Activated T-helper 2 cell treated with anti-CD3 and anti-CD28 coated beads, Interferon-gamma antibody, Interleukin-2, Interleukin-4, amounts not matched to agents 10 μg/mL and 5 μg/mL and 100 μg/mL, durations not matched to agents 14 hours and 24 hours and 36 hours (primary cell): ENCODE measurements around the gene DARS2. TPM values are rescaled to one million over a fixed set of nuclear protein-coding genes. Genes with fewer than 3 reads are reported as not detected.
"Not testable (repeated sequence)": the region's sequence is repeated elsewhere in the genome, so short reads cannot be mapped to it uniquely, and the experiment has no call there.

Source experiments
- DNase-seq: peaks from one replicate; pipeline ENCODE4 v3.0.0; 2021; ENCODE audit warnings: low spot score
- H3K27ac Mint-ChIP-seq: one replicate; pipeline ENCODE4 v1.8.0; 2021; ENCODE audit warnings: mixed read lengths
- H3K27me3 Mint-ChIP-seq: one replicate; pipeline ENCODE4 v1.8.0; 2021; ENCODE audit warnings: low read depth, mixed read lengths
- H3K36me3 Mint-ChIP-seq: one replicate; pipeline ENCODE4 v1.8.0; 2021; ENCODE audit warnings: low read depth, mixed read lengths
- H3K4me1 Mint-ChIP-seq: one replicate; pipeline ENCODE4 v1.8.0; 2021; ENCODE audit warnings: low read depth, mixed read lengths
- H3K4me3 Mint-ChIP-seq: one replicate; pipeline ENCODE4 v1.8.0; 2021; ENCODE audit warnings: low read depth, mild to moderate bottlenecking, moderate library complexity, mixed read lengths
- H3K9me3 Mint-ChIP-seq: one replicate; pipeline ENCODE4 v1.8.0; 2021; ENCODE audit warnings: mixed read lengths
- intact Hi-C: fragments of 100-400 bp; cut with micrococcal nuclease; formaldehyde crosslinking; loops from one replicate; pipeline ENCODE4 v1.15.1; 2023
- total RNA-seq: library from RNA; stranded (reverse); gene quantifications from 2 replicates; pipeline ENCODE4 v1.2.3, GENCODE V29; 2022

Gene DARS2, protein sequence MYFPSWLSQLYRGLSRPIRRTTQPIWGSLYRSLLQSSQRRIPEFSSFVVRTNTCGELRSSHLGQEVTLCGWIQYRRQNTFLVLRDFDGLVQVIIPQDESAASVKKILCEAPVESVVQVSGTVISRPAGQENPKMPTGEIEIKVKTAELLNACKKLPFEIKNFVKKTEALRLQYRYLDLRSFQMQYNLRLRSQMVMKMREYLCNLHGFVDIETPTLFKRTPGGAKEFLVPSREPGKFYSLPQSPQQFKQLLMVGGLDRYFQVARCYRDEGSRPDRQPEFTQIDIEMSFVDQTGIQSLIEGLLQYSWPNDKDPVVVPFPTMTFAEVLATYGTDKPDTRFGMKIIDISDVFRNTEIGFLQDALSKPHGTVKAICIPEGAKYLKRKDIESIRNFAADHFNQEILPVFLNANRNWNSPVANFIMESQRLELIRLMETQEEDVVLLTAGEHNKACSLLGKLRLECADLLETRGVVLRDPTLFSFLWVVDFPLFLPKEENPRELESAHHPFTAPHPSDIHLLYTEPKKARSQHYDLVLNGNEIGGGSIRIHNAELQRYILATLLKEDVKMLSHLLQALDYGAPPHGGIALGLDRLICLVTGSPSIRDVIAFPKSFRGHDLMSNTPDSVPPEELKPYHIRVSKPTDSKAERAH
- total RNA-seq = 49.7 and 49.9 TPM in 2 replicates

GRCh38 chr1:173824315-173825081 lies at the start of gene DARS2, which contains the start of gene CENPL:
Gene DARS2 (plus strand): TSS chr1:173824673. CDS start chr1:173825230, 557 bp downstream.
Gene CENPL (minus strand): TSS chr1:173824883. CDS start chr1:173811299, 13,584 bp downstream.
- Mint-ChIP-seq H3K27ac (peak within 1 kb of the TSS; percentile 99), H3K36me3 (peaks cover 53% of the 10 kb centered on the region), H3K4me3 (peak within 1 kb of the TSS; percentile 98), H3K27me3 (no peaks in the 10 kb centered on the region), H3K4me1 (peaks cover 36% of the 10 kb centered on the region), H3K9me3 (no peaks in the 10 kb centered on the region)
- DNase-seq = peak; percentile 91
- intact Hi-C loops = loop anchor here (1.0 to 2.0 kb wide), 8 partner anchors 43 to 1080 kb away; partner anchors contain the start of genes GAS5, KLHL20, PRDX6 and RABGAP1L

DNA sequence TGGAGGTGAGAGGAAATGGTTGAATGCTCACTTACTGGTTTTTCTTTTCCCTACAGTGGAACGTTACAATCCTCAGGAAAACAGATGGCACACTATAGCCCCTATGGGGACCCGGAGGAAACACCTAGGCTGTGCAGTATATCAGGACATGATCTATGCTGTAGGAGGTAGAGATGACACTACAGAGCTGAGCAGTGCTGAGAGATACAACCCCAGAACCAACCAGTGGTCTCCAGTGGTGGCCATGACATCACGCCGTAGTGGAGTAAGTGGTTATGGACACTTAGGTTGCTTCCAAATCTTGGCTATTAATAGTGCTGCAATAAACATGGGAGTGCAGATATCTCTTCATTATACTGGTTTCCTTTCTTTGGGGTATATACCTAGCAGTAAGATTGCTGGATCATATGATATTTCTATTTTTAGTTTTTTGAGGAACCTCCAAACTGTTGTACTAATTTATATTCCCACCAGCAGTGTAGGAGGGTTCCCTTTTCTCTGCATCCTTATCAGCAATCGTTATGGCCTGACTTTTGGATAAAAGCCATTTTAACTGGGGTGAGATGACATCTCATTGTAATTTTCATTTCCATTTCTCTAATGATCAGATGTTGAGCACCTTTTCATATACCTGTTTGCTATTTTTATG lies 48.8 kb upstream of the DARS2 start:
- Mint-ChIP-seq H3K4me1 (no peaks in the 10 kb centered on the region), H3K36me3 (peaks cover 50% of the 10 kb centered on the region), H3K27me3 (no peaks in the 10 kb centered on the region), H3K4me3 (no peak overlapping the region), H3K9me3 (no peaks in the 10 kb centered on the region), H3K27ac (no peak overlapping the region)
- no peak for DNase-seq
- intact Hi-C loops = no loop called here

DNA sequence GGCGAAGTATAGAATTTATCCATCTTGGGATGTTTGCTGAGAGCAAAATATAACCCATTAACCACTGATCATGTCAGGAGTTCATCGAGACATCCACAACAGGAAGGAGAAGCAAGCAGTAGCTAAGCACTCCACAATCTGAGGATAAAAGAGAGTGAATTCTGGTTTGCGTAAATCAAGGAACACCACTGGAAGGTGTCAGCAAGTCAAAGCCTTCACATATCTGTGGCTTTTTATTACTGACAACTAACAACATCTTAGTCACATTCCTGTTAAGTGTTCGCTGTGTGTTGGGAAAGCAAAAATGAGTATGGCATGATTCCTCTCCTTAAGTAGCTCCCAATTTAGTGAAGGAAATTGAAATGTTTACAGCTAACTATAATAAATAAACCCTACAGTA lies 44.5 kb upstream of the DARS2 start:
- Mint-ChIP-seq H3K27ac (no peak overlapping the region), H3K4me3 (no peak overlapping the region), H3K36me3 (peaks cover 57% of the 10 kb centered on the region), H3K4me1 (no peaks in the 10 kb centered on the region), H3K27me3 (no peaks in the 10 kb centered on the region), H3K9me3 (no peaks in the 10 kb centered on the region)
- no peak for DNase-seq
- intact Hi-C loops = no loop called here

- no peak for DNase-seq
- Mint-ChIP-seq H3K36me3 (peaks cover 25% of the 10 kb centered on the region), H3K4me1 (no peaks in the 10 kb centered on the region), H3K4me3 (no peak overlapping the region), H3K27me3 (no peaks in the 10 kb centered on the region), H3K27ac (no peak overlapping the region), H3K9me3 (no peaks in the 10 kb centered on the region)
- intact Hi-C loops = no loop called here
Measured at GRCh38 chr1:173784997-173785396, 39.5 kb upstream of the DARS2 start.

DNA sequence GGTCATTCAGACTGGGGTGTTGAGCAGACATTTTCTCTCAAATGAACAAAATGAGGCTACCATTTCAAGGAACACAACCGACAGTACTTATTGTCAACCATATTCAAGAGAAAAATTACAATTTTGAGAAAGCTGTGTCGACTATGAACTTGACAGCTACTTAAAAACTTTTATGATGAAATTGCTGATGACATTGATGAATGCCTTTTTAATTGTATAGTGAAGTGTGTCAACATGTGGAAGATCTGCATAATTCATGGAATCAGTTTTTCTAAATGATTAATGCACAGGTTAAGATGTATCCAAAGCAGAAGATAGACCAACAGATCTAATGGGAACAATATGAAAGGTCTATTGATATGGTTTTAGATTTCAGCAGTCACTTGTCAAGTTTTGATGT lies 34.6 kb upstream of the DARS2 start:
- no peak overlapping the region for H3K27ac Mint-ChIP-seq
- DNase-seq = no peak
- no peaks in the 10 kb centered on the region for H3K9me3 Mint-ChIP-seq
- intact Hi-C loops = no loop called here
- H3K4me1 Mint-ChIP-seq = no peaks in the 10 kb centered on the region
- peaks cover 24% of the 10 kb centered on the region for H3K36me3 Mint-ChIP-seq
- H3K4me3 Mint-ChIP-seq = no peak overlapping the region
- H3K27me3 Mint-ChIP-seq = no peaks in the 10 kb centered on the region

DNA sequence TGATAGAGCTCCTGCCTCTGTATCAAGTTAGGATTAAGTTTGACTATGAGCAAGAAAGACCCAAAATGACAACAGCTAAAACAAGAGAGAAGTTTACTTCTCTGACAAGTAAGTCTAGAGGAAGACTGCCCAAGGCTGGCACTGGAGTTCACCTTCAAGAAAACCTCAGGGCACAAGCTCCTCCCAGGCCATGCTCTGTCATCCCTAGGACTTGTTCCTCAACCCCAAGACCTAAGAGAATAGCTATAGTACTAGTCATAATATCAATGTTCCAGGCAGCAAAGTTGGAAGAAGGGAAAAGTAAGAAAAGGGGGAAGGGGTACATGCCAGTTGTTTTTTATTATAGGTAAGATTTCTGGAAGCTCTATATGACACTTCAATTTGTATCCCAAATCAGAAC lies 26.4 kb upstream of the DARS2 start:
- DNase-seq = no peak
- H3K9me3 Mint-ChIP-seq = no peaks in the 10 kb centered on the region
- no peaks in the 10 kb centered on the region for H3K27me3 Mint-ChIP-seq

DNA sequence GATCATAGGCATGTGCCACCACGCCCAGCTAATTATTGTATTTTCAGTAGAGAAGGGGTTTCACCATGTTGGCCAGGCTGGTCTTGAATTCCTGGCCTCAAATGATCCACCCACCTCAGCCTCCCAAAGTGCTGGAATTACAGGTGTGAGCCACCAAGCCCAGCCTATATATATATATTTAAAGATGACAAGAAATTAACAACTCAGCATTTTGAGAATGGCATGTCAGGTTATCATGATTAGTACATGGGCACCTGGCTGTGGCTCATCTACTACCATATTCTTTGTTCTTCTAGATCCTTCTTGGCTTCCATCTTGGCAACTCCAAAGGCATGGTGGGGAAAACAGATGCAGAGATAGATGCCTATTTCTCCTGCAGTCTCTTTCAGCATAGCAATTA lies 24.5 kb upstream of the DARS2 start:
- H3K4me1 Mint-ChIP-seq, H3K27me3 Mint-ChIP-seq, H3K27ac Mint-ChIP-seq, intact Hi-C loops, H3K9me3 Mint-ChIP-seq, DNase-seq, H3K4me3 Mint-ChIP-seq: not testable (repeated sequence)
- peaks cover 51% of the 10 kb centered on the region for H3K36me3 Mint-ChIP-seq

More for the DNA sequence above, 26.4 kb upstream of the DARS2 start:
- Mint-ChIP-seq H3K27ac (no peak overlapping the region), H3K36me3 (peaks cover 49% of the 10 kb centered on the region), H3K4me3 (no peak overlapping the region), H3K4me1 (peaks cover 1% of the 10 kb centered on the region)
- intact Hi-C loops = no loop called here

DNA sequence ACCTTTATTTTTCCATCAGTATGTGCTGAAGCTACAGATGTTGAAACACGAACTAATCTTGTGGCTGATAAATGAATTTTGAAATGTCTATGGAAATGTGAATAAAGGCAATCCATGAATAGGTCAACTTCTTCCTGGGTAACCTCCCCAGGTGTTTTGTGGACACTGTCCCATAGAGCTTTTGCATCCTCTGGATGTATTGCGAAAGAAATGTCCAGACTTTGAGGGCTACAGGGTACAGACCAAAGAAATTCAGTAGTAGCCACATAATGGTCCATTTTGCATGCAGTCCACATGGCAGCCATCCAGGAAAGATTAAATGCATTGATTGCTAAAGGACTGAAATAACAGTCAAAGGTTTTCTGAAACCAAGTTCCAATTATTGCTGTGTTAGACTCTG lies 21.5 kb upstream of the DARS2 start:
- Mint-ChIP-seq H3K27me3 (no peaks in the 10 kb centered on the region), H3K36me3 (peaks cover 47% of the 10 kb centered on the region), H3K4me3 (no peak overlapping the region), H3K9me3 (no peaks in the 10 kb centered on the region), H3K27ac (no peak overlapping the region), H3K4me1 (no peaks in the 10 kb centered on the region)
- intact Hi-C loops = no loop called here
- no peak for DNase-seq

DNA sequence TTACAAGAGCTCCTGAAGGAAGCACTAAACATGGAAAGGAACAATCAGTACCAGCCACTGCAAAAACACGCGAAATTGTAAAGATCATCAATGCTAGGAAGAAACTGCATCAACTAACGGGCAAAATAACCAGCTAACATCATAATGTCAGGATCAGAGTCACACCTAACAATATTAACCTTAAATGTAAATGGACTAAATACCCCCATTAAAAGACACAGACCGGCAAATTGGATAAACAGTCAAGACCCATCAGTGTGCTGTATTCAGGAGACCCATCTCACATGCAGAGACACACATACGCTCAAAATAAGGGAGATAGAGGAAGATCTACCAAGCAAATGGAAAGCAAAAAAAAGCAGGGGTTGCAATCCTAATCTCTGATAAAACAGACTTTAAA lies 10.8 kb upstream of the DARS2 start:
- intact Hi-C loops, H3K4me3 Mint-ChIP-seq, H3K27ac Mint-ChIP-seq, H3K27me3 Mint-ChIP-seq, DNase-seq: not testable (repeated sequence)
- H3K4me1 Mint-ChIP-seq = peaks cover 35% of the 10 kb centered on the region
- peaks cover 82% of the 10 kb centered on the region for H3K36me3 Mint-ChIP-seq
- H3K9me3 Mint-ChIP-seq = peaks cover 12% of the 10 kb centered on the region

DNA sequence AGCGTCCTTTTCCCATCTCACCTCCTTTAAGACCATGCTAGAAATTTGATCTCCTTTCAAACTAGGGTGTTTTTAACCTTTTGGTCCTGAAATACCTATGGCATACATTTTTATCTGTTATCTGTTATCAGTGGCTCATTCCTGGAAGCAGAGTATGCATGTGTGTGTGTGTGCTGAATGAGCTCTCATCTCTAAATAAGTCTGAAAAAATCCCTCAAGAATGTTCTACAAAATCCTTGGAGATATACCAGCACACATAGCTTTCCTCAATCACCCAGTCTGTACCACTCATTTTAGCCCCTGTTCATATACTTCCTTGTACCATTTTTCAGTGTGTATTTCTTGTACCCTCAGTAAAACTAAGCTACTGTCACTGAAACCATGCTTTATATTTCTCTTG lies 6.0 kb upstream of the DARS2 start:
- peaks cover 44% of the 10 kb centered on the region for H3K4me1 Mint-ChIP-seq

DNA sequence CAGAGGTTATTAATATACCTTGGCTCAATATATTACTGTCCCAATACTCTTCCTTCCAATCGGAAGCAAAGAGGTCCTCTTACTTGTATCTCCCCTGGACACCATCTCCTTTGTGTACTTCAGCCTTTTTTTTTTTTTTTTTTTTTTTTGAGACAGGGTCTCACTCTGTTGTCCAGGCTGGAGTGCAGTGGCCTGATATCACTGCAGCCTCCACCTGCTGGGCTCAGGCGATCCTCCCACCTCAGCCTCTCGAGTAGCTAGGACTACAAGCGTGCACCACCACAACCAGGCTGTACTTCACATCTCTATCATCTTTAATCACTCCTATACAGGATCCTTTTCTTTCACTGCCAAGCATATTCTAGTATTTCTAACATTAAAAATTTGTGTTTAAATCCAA lies 2.8 kb upstream of the DARS2 start:
- Mint-ChIP-seq H3K36me3 (peaks cover 56% of the 10 kb centered on the region), H3K4me3 (peak overlapping the region; percentile 15), H3K9me3 (peaks cover 4% of the 10 kb centered on the region), H3K4me1 (peaks cover 32% of the 10 kb centered on the region), H3K27ac (no peak overlapping the region), H3K27me3 (no peaks in the 10 kb centered on the region)
- intact Hi-C loops = no loop called here
- DNase-seq = no peak

More for the DNA sequence above, 6.0 kb upstream of the DARS2 start:
- H3K27me3 Mint-ChIP-seq = no peaks in the 10 kb centered on the region
- H3K36me3 Mint-ChIP-seq = peaks cover 75% of the 10 kb centered on the region
- no peak overlapping the region for H3K27ac Mint-ChIP-seq
- H3K9me3 Mint-ChIP-seq = peaks cover 12% of the 10 kb centered on the region
- no peak overlapping the region for H3K4me3 Mint-ChIP-seq
- intact Hi-C loops = no loop called here
- DNase-seq = no peak

DNA sequence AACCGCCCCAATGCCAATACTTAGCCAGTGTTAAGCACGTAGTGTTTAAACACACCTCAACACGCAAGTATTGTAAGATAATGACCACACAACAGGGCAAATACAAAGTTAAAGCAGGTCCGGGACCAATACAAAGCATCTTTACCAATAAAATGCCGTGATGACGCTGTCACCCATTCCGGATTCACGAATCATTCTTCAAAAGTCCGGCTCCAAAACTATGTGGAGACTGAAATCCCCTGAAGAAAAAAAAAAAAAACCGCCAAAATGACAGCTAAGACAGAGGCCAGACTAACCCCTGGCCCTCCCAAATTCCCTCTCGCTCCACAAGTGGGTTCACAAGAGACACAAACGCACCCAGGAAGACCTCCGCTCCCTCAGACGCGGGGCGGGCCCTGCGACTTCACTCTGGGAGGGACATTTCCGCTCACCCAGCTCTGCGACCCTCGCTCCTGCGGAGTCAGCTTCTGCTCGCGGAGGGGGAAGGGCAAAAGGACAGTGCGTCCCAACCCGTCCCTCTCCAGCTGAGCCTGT lies 625 bp upstream of the DARS2 start:
- H3K4me1 Mint-ChIP-seq = peaks cover 36% of the 10 kb centered on the region
- no peaks in the 10 kb centered on the region for H3K27me3 Mint-ChIP-seq
- H3K36me3 Mint-ChIP-seq = peaks cover 51% of the 10 kb centered on the region
- intact Hi-C loops = loop anchor here (1.0 to 2.0 kb wide), 8 partner anchors 43 to 1079 kb away; partner anchors contain the start of genes GAS5, KLHL20, PRDX6 and RABGAP1L
- no peak for DNase-seq
- peak overlapping the region; percentile 99 for H3K27ac Mint-ChIP-seq
- no peaks in the 10 kb centered on the region for H3K9me3 Mint-ChIP-seq
- H3K4me3 Mint-ChIP-seq = peak overlapping the region; percentile 98
